ENCODE results near the gene KIF26A.

DNA sequence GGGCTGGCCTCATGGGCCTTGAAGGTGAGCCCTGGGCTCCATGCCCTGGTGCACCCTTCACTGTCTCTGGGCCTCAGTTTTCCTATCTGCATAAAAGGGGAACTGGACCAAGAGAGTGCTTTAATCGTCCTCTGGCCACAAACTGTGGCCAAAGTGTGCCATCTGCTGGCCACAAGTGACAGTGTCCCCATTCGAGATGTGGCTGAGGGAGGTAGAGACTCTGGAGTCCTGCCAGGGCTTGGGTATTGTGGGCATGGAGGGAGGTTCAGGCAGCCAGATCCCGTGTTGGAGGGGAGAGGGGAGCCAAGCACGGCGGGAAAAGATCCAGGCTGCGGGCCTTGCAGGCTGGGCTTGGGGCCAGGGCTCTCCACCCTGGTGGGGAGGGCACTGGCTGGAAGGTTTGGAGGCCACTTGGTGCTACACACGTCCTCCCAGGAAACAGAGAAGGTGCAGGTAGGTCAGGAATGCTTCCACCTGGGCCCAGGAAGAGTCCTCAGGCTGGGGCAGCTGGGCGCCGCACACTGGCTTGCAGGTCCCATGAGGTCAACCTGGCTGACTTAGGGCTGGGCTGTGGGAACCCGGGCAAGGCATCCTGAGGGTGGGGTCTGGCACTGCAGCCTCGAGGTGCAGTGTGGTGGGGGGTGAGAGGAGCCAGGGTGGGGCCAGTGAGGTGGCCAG is 7.3 kb upstream of the KIF26A start:
- no peak for TF ChIP-seq POLR2A (IDR thresholded peaks at IDR 0.05)
- TF ChIP-seq, protein P1, sequence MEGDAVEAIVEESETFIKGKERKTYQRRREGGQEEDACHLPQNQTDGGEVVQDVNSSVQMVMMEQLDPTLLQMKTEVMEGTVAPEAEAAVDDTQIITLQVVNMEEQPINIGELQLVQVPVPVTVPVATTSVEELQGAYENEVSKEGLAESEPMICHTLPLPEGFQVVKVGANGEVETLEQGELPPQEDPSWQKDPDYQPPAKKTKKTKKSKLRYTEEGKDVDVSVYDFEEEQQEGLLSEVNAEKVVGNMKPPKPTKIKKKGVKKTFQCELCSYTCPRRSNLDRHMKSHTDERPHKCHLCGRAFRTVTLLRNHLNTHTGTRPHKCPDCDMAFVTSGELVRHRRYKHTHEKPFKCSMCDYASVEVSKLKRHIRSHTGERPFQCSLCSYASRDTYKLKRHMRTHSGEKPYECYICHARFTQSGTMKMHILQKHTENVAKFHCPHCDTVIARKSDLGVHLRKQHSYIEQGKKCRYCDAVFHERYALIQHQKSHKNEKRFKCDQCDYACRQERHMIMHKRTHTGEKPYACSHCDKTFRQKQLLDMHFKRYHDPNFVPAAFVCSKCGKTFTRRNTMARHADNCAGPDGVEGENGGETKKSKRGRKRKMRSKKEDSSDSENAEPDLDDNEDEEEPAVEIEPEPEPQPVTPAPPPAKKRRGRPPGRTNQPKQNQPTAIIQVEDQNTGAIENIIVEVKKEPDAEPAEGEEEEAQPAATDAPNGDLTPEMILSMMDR (IDR thresholded peaks at IDR 0.05), result peak in 2 of 3 donors; percentile 79 to 82

All from breast epithelium (tissue), 3 donors.